Activated CD8-positive, alpha-beta memory T cell treated with anti-CD3 and anti-CD28 coated beads, Interleukin-2, amount 50 U/mL, for 24 hours (primary cell): ENCODE results near the gene WNK1.

Source experiments
- DNase-seq: peaks from one replicate; pipeline ENCODE4 v3.0.0-alpha.2; 2020; ENCODE audit errors: extremely low read depth

WNK1 gene

DNA sequence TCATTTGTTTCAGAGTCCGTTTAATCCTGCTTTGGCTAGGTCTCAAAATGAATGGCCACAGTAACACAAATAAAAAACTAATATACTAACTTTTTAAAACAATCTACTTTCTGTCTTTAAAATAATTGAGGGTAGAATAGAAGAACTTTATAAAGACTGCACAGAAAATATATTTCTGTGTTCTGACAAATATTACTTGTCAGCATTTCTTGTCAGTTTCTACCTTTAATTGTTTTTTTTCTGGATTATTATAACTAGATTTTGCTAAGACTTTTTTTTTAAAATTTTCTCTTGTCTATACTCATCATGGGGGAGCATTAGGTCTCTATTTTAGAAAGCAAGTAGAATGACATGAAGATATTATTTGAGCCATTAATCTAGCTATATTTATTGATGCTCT lies 110.9 kb downstream of the WNK1 start:
- DNase-seq = no peak

DNA sequence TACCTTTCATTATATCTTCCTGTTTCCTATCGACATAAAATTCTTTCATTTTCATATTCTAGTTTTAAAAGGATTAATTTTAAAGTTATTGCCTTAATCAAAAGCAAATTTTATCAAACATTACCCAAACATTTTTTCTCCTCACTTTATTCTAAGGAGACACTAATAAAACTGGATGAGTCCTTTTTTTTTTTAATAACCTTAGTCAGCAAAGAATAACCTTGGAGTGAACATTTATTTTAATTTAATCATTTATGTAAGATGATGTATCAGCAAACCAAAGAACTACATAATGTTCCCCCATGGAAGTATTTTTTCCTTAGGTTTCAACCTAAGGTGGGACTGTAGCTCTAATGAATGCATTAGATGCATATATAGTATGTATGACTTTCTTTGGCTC lies 113.2 kb downstream of the WNK1 start:
- no peak for DNase-seq

GRCh38 chr12:867905-868304 lies 115.5 kb downstream of the WNK1 start:
- DNase-seq = no peak

- DNase-seq = no peak
Measured at GRCh38 chr12:868722-869121, 116.3 kb downstream of the WNK1 start.

- DNase-seq = no peak
Measured at GRCh38 chr12:870378-870777, 118.0 kb downstream of the WNK1 start.

DNA sequence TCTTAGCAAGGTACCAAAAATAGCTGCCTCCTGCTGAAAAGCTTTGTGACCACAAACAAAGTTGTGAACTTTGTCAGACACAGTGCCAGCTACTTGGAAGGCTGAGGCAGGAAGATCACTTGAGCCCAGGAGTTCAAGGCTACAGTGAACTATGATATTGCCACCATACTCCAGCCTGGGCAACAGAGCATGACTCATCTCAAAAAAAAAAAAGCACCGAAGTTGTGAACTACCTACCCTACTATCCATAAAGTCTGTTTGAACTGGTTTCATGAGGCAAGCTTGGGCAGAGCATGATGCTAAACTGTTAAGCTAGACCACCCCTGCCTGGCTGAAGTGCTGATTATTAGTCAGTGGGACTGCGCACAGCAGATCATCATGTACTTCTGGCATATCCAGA lies 121.6 kb downstream of the WNK1 start:
- no peak for DNase-seq

- DNase-seq = no peak
Measured at GRCh38 chr12:879641-880040, 127.3 kb downstream of the WNK1 start.

DNA sequence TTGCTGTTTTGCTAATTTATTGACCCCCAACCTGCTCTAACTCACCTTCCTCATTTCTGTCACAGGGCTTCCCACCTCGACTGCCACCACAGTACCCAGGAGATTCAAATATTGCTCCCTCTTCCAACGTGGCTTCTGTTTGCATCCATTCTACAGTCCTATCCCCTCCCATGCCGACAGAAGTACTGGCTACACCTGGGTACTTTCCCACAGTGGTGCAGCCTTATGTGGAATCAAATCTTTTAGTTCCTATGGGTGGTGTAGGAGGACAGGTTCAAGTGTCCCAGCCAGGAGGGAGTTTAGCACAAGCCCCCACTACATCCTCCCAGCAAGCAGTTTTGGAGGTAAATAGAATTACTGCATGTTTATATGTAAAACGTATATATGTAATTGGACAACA lies 128.3 kb downstream of the WNK1 start:
- DNase-seq = no peak

DNA sequence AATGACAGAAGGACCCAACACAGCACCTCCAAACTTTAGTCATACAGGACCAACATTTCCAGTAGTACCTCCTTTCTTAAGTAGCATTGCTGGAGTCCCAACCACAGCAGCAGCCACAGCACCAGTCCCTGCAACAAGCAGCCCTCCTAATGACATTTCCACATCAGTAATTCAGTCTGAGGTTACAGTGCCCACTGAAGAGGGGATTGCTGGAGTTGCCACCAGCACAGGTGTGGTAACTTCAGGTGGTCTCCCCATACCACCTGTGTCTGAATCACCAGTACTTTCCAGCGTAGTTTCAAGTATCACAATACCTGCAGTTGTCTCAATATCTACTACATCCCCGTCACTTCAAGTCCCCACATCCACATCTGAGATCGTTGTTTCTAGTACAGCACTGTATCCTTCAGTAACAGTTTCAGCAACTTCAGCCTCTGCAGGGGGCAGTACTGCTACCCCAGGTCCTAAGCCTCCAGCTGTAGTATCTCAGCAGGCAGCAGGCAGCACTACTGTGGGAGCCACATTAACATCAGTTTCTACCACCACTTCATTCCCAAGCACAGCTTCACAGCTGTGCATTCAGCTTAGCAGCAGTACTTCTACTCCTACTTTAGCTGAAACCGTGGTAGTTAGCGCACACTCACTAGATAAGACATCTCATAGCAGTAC lies 132.5 kb downstream of the WNK1 start:
- no peak for DNase-seq

DNA sequence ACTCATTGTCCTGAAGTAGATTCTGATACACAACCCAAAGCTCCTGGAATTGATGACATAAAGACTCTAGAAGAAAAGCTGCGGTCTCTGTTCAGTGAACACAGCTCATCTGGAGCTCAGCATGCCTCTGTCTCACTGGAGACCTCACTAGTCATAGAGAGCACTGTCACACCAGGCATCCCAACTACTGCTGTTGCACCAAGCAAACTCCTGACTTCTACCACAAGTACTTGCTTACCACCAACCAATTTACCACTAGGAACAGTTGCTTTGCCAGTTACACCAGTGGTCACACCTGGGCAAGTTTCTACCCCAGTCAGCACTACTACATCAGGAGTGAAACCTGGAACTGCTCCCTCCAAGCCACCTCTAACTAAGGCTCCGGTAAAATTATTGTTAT lies 133.3 kb downstream of the WNK1 start:
- DNase-seq = no peak

DNA sequence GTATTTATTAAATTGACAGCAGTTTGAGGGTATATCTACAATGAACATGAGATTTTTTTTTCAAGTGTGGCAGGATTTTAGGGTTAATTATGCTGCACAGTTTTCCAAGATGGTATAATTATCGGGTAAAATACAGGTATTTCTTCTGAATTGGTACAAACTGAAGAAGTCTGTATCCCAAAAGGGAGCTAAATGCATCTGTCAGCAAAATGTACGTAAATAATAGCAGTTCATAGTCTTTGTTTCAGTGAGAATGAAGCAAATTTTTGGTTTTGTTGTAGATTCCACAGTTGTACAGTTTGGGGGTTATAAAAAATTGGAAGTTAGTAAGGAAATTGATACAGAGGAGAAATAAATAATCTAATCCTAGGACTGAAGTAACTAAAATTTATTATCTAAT lies 133.8 kb downstream of the WNK1 start:
- DNase-seq = no peak

DNA sequence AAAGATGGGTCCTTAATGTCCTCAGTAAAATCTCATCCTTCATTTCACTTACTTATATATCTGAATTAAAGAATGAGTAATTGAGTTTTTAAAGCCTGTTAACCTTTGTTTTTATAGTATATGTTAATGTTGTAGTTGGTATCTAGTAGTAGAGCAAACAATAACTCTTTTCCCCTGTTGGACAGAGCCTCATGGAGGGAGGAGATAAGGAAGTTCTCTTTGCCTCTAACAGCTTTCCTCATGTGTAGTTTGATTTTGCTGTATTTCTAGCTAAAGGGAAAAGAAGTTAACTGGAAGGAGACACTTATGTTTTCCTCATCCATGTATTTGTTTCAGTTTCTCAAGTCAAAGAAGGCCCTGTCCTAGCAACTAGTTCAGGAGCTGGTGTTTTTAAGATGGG lies 141.8 kb downstream of the WNK1 start:
- no peak for DNase-seq

DNA sequence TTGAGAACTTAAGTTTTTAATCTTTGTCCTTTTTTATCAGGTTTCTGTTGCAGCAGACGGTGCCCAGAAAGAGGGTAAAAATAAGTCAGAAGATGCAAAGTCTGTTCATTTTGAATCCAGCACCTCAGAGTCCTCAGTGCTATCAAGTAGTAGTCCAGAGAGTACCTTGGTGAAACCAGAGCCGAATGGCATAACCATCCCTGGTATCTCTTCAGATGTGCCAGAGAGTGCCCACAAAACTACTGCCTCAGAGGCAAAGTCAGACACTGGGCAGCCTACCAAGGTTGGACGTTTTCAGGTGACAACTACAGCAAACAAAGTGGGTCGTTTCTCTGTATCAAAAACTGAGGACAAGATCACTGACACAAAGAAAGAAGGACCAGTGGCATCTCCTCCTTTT lies 143.7 kb downstream of the WNK1 start:
- DNase-seq = no peak

GRCh38 chr12:897386-897785 lies 145.0 kb downstream of the WNK1 start:
- no peak for DNase-seq

DNA sequence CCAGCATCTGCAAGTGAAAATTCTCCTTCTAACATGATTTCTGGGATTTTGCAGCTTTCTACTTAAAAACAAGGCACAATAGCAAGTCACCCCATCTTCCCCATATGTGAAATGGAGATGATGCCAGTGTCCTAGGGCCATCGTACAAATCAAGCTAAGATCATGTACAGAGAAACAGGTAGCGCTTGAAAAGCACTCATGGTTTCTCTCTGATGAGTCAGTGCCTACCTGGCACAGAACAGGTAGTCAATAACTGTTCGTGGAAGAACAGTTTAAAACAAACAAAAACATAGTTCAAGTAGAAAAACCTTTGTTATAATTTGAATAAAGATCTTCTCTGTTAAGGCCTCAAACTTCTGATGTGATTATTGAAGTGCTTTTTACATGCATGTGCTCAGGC lies 150.2 kb downstream of the WNK1 start:
- DNase-seq = no peak

- DNase-seq = no peak
Measured at GRCh38 chr12:903055-903454, 150.7 kb downstream of the WNK1 start.

GRCh38 chr12:904010-904414 lies 151.6 kb downstream of the WNK1 start:
- DNase-seq = no peak

DNA sequence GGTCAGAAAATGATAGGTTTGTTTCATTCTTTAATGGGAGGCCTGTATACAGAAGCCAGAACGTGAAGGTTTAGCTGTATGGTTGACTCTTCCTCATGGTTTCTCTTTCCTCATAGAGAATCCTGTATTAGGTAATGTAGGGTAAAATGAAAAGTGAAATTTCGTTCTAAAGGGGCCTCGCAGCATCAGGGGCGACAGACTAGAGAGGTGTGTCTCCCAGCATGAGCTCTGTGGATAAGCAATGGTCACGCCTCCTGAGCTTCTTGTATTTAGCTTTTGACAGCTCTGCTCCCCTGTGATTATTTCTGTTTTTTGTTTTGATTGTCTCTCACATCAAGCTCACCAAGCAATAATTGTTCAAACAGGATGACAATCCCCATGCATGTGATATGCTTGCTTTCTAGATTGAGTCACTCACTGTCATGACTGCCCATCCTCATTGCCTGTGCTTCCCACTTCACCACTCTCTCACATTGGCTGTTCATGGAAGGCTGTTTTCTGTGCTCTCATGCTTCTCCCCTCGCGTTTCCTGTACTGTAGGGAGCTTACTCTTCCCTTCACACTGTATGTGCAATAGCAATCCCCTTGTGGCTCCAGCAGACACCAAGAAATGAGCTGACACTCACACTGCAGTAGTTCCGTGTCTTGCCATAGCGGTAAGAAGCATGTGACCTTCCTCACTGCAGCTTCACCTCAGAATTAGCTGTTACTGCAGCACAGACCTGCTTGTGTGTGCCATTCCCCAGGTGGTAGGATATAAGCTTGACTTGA lies 153.1 kb downstream of the WNK1 start:
- no peak for DNase-seq

DNA sequence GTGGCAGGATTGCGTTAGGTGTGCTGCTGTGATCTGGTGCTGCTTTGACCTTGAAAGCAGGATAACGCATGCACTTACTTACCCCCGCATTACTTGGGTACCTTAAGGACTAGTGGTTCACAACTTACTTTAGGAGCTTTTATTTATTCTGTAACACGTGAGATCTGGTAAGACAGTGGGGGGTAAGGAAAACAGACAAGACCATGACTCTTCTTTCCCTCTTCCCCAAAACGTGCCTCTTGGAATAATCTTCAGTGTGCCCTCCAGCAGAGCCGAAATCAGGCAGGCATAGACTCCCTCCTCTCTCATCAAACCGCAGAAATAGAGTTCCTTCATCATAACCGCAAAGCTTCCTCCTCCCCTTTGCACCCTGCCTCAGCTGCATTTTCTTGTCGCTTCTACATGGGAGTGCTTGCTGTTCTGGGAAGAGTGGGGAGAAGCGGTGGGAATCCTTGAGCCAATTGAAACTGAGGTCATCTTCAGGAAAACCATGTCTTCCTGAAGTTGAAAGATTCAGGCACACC lies 153.7 kb downstream of the WNK1 start:
- no peak for DNase-seq

DNA sequence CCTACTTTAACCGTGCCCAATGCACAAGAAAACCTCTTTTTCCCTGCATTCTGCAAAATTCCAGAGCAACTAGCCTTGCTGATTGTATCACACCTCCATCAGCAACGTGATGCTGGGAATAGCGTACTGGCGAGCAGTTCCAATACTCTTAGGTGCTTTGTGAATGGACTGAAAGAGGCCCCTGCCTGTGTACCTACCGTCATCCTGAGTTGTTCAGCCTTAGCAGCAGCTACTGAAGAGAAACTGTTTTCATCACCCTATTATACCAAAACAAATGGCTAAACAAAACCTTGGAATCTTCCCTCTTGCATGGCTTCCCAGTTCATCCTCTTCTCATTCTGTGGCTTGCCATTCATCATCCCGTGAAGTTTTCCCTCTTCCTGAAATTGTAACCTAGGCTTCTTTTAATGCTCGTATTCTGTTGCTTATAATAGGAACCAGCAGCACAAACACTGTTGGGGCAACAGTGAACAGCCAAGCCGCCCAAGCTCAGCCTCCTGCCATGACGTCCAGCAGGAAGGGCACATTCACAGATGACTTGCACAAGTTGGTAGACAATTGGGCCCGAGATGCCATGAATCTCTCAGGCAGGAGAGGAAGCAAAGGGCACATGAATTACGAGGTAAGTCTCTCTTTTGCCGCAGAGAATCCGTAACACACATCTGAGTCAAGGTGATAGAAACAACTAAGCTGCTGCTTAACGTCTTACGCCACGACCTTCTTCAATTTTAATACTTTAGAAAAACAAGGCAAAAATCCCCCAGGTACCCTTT lies 155.2 kb downstream of the WNK1 start:
- DNase-seq = no peak

DNA sequence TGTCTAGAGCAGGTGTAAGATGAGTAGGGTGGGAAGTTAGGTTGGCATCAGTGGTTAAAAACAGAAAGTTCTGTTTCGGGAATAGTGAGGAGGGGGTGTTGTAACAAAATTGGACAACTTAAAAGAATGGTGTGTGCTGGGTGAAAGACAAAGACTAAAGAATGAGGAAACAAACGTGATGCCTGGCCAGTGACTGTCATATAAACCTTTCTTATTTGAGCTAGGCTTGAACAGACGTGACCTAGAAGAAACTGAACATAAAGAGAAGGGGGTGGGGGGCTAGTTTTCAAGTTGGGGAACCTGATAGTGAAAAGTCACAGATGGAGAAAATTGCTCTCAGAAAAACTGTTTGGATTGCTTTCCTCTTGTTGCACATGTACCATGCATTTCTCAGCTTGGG lies 157.5 kb downstream of the WNK1 start:
- no peak for DNase-seq

- DNase-seq = no peak
Measured at GRCh38 chr12:910416-910815, 158.0 kb downstream of the WNK1 start.
